Neural crest cell (in vitro differentiated cells): ENCODE results near the gene GOLPH3. TPM values are rescaled to one million over a fixed set of nuclear protein-coding genes. Genes with fewer than 3 reads are reported as not detected.

ENCODE experiments used
- DNase-seq: peaks from one replicate; pipeline ENCODE4 v3.0.0; 2021; ENCODE audit warnings: low read depth, mixed read lengths, low spot score
- H3K27ac Mint-ChIP-seq: one replicate; pipeline ENCODE4 v1.8.0; 2021; ENCODE audit warnings: mild to moderate bottlenecking, mixed read lengths; ENCODE audit not compliant: unreplicated experiment
- H3K27me3 Mint-ChIP-seq: 2 replicates; pipeline ENCODE4 v1.8.0; 2021; ENCODE audit warnings: low read depth, mild to moderate bottlenecking, mixed read lengths
- H3K36me3 Mint-ChIP-seq: 2 replicates; pipeline ENCODE4 v1.8.0; 2021; ENCODE audit warnings: low read depth, mild to moderate bottlenecking, mixed read lengths
- H3K4me1 Mint-ChIP-seq: 2 replicates; pipeline ENCODE4 v1.8.0; 2021; ENCODE audit warnings: mixed read lengths
- H3K4me3 Mint-ChIP-seq: one replicate; pipeline ENCODE4 v1.8.0; 2021; ENCODE audit warnings: mild to moderate bottlenecking, mixed read lengths
- H3K9me3 Mint-ChIP-seq: 2 replicates; pipeline ENCODE4 v1.8.0; 2021; ENCODE audit warnings: mixed read lengths
- CTCF ChIP-seq: fragments of 200-600 bp; sonication (generic); conservative IDR thresholded peaks from 2 replicates; pipeline ENCODE4 v1.5.0; 2021; ENCODE audit warnings: antibody characterized with exemption, mild to moderate bottlenecking
- total RNA-seq: library from RNA; stranded (reverse); gene quantifications from 2 replicates; pipeline ENCODE4 v1.2.1, GENCODE V29; 2021

The GOLPH3 gene
- total RNA-seq, 1 donor from 2014 or later: 61.7 TPM

GRCh38 chr5:32132757-32133156 lies 41.4 kb downstream of the GOLPH3 start:
- peaks cover 17% of the 10 kb centered on the region for H3K36me3 Mint-ChIP-seq

DNA sequence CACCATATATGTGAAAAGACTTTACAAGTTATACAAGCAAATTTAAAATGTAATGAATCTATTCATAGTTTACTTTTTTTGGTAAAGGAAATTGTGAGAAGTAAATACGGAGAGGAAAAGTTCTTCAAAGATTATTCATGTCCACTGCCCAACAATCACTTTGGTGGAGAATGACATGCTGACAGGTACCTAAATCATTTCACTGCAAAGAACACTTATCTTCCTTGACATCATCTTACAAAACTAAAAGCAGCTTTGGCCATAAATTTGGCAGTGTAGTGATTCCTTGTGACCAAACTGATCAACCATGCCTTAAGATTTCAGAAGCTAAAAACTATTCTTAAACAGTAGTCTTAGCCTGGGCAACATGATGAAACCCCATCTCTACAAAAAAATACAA lies 42.5 kb downstream of the GOLPH3 start:
- H3K36me3 Mint-ChIP-seq: peaks cover 18% of the 10 kb centered on the region
- H3K27ac Mint-ChIP-seq: no peak overlapping the region
- H3K4me3 Mint-ChIP-seq: no peak overlapping the region
- no peak for DNase-seq
- H3K4me1 Mint-ChIP-seq: no peaks in the 10 kb centered on the region
- no peaks in the 10 kb centered on the region for H3K9me3 Mint-ChIP-seq
- TF ChIP-seq CTCF: no peak
- H3K27me3 Mint-ChIP-seq: no peaks in the 10 kb centered on the region

More at GRCh38 chr5:32132757-32133156, 41.4 kb downstream of the GOLPH3 start:
- H3K4me3 Mint-ChIP-seq: no peak overlapping the region
- H3K4me1 Mint-ChIP-seq: no peaks in the 10 kb centered on the region
- H3K9me3 Mint-ChIP-seq: no peaks in the 10 kb centered on the region
- no peak for DNase-seq
- no peaks in the 10 kb centered on the region for H3K27me3 Mint-ChIP-seq
- H3K27ac Mint-ChIP-seq: no peak overlapping the region
- no peak for TF ChIP-seq CTCF

GRCh38 chr5:32130865-32131264 lies 43.3 kb downstream of the GOLPH3 start:
- Mint-ChIP-seq H3K36me3 (peaks cover 23% of the 10 kb centered on the region), H3K27ac (peak overlapping the region; percentile 31), H3K4me1 (no peaks in the 10 kb centered on the region), H3K9me3 (no peaks in the 10 kb centered on the region), H3K4me3 (no peak overlapping the region), H3K27me3 (no peaks in the 10 kb centered on the region)
- no peak for DNase-seq
- no peak for TF ChIP-seq CTCF

- H3K4me3 Mint-ChIP-seq: no peak overlapping the region
- H3K4me1 Mint-ChIP-seq: no peaks in the 10 kb centered on the region
- DNase-seq: no peak
- no peak for TF ChIP-seq CTCF
- H3K9me3 Mint-ChIP-seq: no peaks in the 10 kb centered on the region
- H3K36me3 Mint-ChIP-seq: peaks cover 20% of the 10 kb centered on the region
- no peaks in the 10 kb centered on the region for H3K27me3 Mint-ChIP-seq
- no peak overlapping the region for H3K27ac Mint-ChIP-seq
These were observed 45.0 kb downstream of the GOLPH3 start for GRCh38 chr5:32129074-32129598.

DNA sequence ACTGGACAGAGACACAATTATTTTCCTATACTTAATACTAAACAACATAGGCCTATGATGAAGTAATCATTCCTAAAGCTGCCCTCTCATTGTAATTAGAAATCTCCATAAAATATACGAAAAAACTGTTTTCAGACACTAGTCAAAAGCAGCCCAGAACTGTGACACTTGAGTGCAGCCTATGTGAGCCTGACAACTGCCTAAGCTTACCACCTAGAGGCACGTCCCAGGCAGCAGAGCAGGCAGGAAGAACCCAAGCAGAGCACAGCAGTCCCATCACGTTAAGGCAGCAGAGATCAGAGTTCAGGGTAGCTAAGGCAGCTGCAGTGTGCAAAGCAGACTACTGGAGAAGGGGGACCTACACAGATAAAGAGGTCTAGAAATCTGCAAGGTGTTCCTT lies 46.4 kb downstream of the GOLPH3 start:
- H3K9me3 Mint-ChIP-seq: no peaks in the 10 kb centered on the region
- no peak overlapping the region for H3K4me3 Mint-ChIP-seq

More for the DNA sequence above, 46.4 kb downstream of the GOLPH3 start:
- Mint-ChIP-seq H3K36me3 (peaks cover 22% of the 10 kb centered on the region), H3K4me1 (peaks cover 10% of the 10 kb centered on the region), H3K27ac (no peak overlapping the region), H3K27me3 (no peaks in the 10 kb centered on the region)
- no peak for TF ChIP-seq CTCF
- no peak for DNase-seq
